HG03175 (cell line): ENCODE data around the gene CD8A.
"Not testable (repeated sequence)": the region's sequence is repeated elsewhere in the genome, so short reads cannot be mapped to it uniquely, and the experiment has no call there.

Experiments
- ATAC-seq: cut with Tn5 transposase; IDR thresholded peaks from one replicate; pipeline ENCODE4 v1.9.1; 2021; ENCODE audit warnings: mild to moderate bottlenecking, moderate library complexity; ENCODE audit not compliant: unreplicated experiment

The CD8A gene

GRCh38 chr2:86790676-86791572, at the start of gene CD8A:
Gene CD8A (minus strand): TSS chr2:86790913. CDS start chr2:86790825, 88 bp downstream.
- no peak for ATAC-seq

GRCh38 chr2:86839871-86840548, 49.3 kb upstream of the CD8A start:
- ATAC-seq = not testable (repeated sequence)

GRCh38 chr2:86839455-86839854, 48.7 kb upstream of the CD8A start:
- not testable (repeated sequence) for ATAC-seq

DNA sequence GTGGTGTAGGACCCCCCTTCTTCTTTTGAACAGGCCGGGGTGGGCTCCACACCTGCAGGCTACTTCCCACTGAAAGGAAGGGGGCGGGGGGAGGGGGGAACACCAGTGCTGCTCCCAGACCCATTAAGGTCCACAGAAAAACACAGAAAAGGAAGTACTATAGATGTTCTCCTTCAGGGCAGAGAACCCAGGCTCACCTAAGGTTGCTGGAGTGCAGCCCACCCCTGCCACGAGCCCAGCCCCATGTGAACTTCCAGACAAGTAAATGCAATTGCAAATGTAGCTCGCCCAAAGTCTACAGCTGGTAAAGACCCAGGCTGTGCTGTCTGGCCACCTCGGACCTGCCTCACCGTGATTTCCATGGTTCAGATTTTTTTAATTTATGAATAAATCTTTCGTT, 47.0 kb upstream of the CD8A start:
- not testable (repeated sequence) for ATAC-seq

DNA sequence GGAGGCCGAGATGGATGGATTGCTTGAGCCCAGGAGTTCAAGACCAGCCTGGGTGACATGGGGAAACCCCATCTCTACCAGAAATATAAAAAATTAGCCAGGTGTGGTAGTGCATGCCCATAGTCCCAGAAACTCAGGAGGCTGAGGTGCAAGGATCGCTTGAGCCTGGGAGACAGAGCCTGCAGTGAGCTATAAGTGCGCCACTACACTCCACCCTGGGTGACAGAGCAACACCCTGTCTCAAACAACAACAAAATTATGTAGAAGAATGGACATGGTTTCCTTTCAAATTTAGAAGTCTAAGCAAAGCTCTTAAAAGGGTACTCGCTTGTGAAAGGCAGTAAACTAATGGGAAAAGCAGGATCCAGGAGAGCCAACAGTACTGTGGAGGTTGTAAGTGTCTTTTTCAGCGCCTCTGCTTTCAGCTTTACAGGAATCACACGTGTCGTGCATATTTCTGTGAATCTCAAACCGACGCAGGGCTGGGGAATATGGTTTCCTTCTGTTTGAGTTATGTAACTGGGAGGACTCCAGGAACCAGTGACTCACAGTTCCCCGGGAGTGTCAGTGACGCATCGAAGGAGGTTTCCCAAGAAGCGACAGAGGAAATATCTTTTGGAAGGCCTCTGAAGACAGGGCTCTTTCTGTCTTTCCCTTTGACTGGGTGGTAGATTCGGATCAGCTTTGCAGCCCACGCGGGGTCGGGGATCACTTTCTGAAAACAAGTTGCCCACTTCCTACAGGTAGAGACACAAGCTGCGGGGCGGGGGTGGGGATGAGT, 46.4 kb upstream of the CD8A start:
- not testable (repeated sequence) for ATAC-seq

GRCh38 chr2:86835548-86835889, 44.8 kb upstream of the CD8A start:
- not testable (repeated sequence) for ATAC-seq

- no peak for ATAC-seq
Observed at GRCh38 chr2:86833315-86833714, 42.6 kb upstream of the CD8A start.

DNA sequence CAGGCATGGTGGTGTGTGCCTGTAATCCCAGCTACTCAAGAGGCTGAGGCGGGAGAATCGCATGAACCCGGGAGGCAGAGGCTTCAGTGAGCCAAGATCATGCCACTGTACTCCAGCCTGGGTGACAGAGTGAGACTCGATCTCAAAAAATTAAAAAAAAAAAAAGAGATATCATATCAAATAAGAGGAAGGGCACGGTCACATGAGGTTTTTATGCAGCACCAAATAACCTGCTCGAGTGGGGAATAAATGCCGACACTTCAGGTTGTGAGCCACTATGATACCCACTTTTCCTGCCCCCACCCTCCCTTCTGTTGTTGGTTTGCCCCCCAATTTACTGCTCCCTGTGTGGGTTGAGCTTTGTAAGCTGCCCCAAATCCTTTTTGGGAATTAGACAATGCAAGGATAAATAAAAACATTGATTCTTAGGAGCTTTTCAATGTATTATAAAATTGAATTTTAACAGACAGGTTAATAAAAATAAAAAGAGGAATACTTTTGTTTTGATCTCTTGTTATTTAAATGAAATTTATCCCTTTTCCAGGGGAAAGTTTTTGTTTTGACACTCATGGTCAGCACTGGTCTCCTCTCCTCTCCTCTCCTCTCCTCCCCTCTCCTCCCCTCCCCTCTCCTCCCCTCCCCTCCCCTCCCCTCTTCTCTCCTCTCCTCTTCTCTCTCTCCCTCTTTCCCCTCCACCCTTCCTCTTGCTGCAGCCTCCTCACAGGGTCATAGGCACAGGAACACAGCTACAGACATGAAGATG, 41.8 kb upstream of the CD8A start:
- ATAC-seq = no peak

- no peak for ATAC-seq
Observed at GRCh38 chr2:86831537-86831936, 40.8 kb upstream of the CD8A start.

- ATAC-seq = no peak
Observed at GRCh38 chr2:86826951-86827350, 36.2 kb upstream of the CD8A start.

- no peak for ATAC-seq
Observed at GRCh38 chr2:86825693-86826381, 35.1 kb upstream of the CD8A start.

DNA sequence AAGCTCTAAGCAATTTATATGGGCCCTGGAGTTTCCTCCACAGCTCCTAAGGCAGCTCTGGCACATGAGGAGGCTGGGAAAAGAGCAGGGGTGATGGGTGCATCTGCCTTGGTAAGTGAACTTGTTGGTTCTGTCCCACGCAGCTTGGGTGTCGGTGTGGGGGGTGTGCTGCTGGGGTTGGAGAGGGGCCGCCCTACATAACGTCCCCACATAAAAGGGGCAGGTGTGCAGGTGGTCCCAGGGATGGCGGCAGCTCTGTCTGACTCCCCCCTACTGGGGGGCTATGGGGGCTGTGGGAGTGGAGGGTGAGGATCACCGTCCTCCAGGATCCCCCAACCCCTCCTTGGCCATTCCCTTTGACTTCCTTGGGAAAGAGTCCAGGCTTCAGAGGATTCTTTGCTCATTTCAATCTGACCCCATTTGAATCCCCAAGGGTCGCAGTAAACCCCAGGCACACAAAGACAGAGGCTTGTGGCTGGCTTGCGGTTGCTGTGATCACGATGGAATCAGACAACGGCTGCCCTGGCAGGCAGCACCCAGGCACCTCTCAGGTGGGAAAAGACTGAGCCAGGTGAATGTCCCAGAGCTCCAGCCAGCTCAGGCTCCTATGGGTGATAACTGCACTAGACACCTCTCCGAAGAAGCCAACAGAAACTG, 34.5 kb upstream of the CD8A start:
- no peak for ATAC-seq

- ATAC-seq = no peak
Observed at GRCh38 chr2:86822668-86823345, 32.1 kb upstream of the CD8A start.

DNA sequence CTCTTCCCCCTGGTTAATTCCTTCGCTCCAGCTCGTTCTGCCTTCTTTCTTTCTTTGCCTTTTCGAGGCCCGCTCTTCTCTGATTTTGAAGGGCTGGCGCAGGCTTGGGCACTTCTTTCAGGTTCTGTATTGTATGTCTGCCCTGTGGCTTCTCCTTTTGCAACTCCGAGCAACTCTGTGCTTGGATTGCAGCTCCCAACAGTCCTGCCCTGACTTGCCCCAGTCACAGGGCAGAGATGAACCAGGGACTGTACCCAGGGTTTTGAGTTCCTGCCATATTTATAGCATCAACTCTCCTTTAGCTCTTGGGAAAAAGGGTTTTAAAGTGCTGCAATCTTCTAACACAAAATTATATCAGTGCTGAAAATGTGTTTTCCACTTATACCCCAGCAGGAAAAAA, 31.1 kb upstream of the CD8A start:
- ATAC-seq = no peak

DNA sequence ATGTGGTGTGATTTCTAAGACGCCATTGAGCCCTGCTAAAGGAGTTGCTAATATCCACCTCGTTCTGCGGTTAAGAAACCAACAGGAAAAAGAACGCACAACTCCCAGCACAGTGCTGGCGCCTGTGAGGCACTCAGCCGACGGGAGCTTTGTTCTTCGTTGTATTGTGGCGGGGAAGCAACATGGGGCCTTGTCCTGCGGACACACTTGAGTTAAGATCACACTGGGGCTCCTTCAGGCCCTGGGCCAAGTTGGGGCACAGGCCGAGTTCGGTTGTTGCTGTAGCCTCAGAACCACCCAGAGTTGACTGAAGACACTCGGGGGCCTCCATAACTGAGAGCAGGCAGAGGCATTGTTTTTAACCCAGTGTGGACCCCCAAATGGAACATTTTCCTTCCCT, 30.6 kb upstream of the CD8A start:
- ATAC-seq = no peak

DNA sequence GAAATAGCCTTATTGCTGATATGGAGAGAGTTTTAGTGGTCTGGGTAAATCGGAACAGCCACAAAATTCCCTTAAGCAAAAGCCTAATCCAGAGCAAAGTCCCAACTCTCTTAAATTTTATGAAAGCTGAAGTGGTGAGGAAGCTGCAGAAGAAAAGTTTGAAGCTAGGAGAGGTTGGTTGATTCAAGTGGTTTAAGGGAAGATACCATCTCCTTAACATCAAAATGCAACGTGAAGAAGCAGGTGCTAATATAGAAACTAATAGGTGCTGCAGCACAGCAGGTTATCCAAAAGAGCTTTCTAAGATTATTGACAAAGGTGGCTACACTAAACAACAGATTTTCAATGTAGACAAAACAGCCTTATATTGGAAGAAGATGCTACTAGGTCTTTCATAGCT, 28.2 kb upstream of the CD8A start:
- ATAC-seq = no peak

DNA sequence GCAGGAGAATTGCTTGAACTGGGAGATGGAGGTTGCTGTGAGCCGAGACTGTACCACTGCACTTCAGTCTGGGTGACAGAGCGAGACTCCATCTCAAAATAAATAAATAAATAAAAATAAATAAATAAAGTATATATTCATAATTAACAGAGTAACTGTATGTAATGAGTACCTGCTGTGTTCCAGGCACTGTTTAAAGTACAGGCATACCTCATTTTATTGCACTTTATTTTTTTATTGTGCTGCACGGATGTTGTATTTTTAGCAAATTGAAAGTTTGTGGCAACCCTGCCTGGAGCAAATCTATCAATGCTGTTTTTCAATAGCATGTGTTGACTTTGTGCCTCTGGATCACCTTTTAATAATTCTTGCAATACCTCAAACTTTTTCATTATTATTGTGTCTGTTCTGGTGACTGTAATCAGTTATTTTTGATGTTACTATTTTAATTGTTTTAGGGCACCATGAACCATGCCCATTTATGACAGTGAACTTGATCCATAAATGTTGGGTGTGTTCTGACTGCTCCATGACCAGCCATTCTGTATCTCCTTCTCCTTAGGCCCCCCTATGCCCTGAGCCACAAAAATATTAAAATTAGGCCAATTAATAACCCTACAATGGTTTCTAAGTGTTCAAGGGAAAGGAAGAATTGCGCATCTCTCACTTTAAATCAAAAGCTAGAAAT, 27.5 kb upstream of the CD8A start:
- no peak for ATAC-seq

DNA sequence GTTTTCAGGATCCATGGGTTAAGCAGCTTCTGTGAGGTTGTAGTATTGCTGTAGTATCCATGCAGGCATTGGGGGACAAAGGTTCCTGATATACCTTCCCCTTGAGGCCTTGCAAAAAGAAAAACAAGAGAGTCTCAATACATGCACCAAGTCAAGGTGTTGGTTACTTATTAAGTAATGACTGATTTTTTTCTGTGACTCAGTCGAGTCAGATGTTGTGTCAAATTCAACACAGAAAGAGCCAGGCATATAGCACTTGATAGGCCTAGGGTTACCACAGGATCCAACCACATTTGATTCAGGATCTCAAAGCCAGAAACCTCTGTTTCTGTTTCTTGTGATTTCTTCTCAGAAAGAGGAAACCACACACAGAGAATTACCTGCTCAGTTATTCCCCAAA, 24.9 kb upstream of the CD8A start:
- ATAC-seq = no peak
